IPS-18c (cell line): Measurements from ENCODE around the gene LEMD2.
A peak's percentile ranks its signal among the peaks of the same experiment; 100 is the strongest.

Experiments
- H3K4me3 ChIP-seq: 2 replicates; pipeline ENCODE4 v1.7.0; 2013; ENCODE audit warnings: low read depth, mild to moderate bottlenecking, low read length, moderate library complexity; ENCODE audit not compliant: insufficient read depth
- H3K9me3 ChIP-seq: one replicate; pipeline ENCODE4 v1.6.1; 2013; ENCODE audit warnings: mild to moderate bottlenecking, low read length, moderate library complexity; ENCODE audit not compliant: control insufficient read depth, insufficient read depth

LEMD2 gene

DNA sequence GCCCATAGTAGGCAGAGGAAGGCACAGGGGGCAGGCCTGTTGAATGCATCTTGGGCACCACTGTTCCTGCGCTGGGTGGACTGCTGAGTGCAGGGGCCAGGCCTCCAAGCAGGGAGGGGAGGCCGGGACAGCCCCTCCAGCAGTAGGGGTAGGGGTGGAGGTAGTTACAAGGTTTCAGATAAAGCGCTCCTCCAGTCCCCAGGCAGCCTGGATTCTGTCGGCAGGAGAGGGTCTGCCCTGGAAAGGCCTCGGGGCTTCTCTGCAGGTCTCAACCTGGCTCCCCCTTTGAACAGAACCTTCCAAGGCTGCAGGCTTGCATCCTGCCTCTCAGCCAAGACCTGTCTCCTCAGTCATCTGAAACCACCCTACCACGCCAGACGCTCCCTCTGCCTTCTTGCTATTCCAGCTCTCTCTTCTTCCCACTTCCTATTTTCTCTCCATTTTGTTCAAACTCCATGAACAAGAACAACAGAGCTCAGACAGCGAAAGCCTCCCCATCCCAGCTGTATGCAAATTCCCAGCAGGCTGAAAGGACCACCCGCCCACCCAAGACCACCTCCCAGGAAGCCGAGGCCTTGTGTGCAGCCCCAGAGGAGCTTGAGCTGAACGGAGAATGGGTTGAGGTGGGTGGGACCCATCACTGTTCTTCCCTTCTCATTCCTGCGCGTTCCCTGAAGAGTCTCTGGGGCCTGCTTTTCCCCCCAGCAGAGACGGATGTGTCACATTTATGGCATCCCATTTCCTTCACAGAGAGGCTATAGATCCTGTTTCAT lies 13.4 kb upstream of the LEMD2 start:
- Histone ChIP-seq H3K4me3 (no peak overlapping the region), H3K9me3 (no peaks in the 10 kb centered on the region)

DNA sequence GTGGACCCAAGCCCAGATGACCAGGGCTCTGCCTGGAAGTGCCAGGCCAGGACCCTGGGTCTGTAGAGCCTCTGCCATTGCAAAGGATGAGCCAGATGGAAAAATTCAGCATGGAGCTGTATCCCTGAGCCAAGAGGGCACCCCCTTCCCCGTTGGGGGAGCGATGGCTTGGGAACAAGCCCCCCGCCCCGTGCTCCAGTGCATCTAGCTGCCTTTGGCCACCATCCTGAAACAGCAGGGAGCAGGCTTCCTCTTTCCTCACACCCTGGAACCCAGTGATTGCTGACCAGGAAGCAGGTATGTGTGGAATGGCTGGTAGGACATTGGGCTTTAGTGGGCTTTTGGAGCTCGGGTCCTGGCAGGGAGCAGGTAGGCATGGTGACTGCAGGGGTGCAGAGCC lies 12.7 kb upstream of the LEMD2 start:
- H3K9me3 ChIP-seq, result no peaks in the 10 kb centered on the region

DNA sequence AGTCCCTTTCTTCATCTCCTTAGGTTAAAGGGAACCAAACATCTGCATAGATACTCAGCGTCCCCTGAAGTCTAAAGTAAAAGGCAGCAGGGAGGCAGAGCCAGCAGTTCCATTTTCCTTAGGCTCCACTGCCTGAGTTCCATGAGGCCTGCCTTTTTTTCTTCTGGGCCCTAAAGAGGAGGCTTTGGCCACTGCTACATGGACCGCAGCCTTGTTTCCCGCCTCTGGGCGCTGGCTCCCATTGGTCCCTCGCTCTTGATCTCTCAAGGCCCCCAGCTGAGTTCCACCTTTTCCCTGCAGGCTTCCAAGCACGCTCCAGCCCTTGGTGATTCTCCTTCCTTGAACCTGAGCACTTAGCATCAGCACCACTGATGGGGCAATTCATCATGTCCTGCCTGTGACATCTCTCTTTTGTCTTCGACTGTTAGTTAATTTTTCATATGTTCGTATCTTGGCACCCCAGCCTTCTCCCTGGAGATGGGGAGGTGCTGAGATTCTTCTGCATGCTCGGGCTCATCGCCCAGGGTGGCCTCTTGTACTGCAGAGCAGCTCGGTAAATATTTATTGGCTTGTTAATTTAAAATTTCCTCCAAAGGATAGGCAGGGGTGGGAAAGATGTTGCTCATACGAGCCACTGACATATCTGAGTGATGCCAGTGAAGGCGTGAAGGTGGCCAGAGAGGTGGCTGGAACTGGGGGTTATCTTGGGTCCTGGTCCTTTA lies 11.5 kb upstream of the LEMD2 start:
- Histone ChIP-seq H3K9me3 (no peaks in the 10 kb centered on the region), H3K4me3 (no peak overlapping the region)

More for the DNA sequence above, 12.7 kb upstream of the LEMD2 start:
- no peak overlapping the region for H3K4me3 ChIP-seq

DNA sequence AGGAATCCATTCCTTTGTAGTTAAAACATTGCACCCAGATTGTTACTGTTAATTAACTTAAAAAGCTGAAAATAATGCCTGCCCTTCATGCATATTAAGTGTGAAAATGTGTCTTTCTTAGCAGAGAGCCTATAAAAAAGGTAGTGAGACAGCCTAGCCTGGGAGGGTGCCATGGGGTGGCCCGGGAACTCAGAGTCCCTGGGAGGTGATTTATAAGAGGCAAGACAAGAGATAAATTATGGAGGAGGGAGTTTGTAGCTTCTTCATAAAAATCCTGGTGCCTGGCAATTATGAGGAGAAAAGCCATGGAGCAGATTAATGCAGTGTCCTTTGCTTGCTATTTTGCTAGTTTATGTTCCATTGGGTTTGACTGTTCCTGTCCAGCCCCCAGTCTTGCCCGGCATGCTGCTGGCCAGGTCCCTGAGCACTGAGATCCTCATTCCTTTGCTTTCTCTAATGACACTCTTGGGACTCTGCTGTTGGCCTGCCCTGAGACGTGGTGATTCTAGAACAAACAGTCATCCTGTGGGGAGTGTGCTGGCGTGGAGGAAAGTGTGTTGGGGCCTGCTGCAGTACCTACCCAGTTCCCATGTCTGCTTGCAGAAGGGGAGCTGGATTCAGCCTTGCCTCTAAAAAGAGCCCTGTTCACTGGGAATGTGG lies 10.7 kb upstream of the LEMD2 start:
- Histone ChIP-seq H3K9me3 (no peaks in the 10 kb centered on the region), H3K4me3 (no peak overlapping the region)

DNA sequence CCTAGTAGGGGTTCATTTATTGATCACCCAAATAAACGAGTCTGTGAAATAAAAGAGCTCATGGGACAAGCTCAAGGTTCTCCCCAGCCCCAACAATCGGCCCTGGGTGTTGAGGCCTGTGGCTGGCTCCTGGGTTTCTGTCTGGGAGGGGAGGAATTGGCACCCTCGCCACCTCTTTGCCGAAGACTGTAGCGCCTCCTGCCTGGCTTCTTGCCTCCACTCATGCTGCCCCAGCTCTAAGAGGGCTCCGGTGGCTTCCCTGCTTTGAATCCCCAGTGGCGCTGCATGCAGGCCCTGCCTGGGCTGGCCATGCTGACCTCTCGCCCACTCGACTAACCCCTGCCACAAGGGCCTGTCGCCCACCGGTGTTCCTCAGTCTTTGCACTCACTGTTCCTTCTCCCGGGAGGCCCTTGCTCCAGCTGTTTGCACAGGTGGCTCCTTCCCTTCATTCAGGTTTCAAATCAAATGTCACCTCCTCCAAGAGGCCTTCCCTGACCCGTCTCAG lies 9.5 kb upstream of the LEMD2 start:
- H3K4me3 ChIP-seq, result no peak overlapping the region
- peaks cover under 1% of the 10 kb centered on the region for H3K9me3 ChIP-seq

DNA sequence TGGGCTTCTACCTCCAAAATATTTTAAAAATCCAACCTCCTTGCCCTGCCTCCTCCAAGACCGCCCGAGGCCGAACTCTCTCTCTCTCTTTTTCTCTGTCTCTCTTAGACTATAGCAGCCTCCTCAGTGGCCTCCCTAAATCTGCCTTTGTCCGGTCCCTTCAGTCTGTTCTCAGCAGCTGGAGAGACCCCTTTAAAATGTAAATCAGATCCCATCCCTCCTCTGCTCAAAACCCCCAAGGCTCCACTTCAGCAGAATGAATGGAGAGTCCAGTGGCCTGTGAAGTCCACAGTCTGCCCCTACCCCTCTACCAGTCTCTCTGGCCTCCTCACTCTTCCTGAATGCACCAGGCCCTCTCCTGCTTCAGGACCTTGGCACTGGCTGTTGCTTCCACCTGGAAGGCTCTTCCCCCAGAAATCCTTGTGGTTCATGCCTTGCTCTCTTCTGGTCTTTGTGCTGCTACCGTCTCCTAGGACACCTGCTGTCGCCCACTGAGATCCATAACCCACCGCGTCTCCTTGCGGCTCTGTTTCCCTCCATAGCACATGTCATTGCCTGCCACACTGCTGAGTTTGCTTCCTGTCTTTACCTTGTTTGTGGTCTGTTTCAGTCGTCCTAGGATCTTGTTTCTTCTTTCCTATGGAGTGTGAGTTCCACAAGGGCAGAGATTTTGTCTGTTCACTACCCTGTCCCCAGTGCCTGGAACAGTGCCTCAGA lies 8.9 kb upstream of the LEMD2 start:
- H3K9me3 ChIP-seq, result peaks cover 2% of the 10 kb centered on the region
- no peak overlapping the region; the same call in 1 of the 2 replicates for H3K4me3 ChIP-seq

DNA sequence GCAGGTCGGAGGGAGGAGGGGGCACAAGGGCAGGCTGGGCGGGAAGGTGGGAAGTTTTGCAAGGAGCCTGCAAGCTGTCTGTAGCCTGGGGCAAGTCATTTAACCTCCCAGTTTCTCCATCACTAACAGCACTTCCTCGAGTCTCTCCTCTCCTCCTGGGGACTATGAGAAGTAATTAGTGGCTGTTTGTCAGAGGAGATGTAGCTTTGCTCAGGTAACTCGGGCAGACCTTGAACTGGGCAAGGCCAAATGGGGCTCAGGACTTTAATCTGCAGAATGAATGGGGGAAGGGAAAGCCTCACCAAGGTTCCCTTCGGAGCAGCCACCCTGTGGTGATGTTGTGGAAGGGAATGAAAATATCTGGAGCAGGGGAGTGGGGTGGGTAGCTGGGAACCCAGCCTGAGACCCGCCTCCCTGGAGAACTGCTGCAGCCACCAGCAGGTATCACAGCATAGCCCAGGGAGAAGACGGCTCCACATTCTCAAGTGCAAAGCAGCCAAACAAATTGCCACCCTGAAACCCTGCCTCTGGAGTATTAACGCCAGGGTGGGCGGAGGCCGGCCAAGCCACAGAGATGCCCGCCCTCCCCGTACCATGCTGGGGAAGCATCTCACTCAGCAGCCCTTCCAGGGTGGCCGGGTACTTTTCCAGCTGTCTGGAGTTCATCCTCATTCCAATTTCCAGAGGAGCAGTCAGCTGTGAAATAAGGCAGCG lies 6.1 kb upstream of the LEMD2 start:
- Histone ChIP-seq H3K4me3 (no peak overlapping the region), H3K9me3 (peaks cover 2% of the 10 kb centered on the region)

DNA sequence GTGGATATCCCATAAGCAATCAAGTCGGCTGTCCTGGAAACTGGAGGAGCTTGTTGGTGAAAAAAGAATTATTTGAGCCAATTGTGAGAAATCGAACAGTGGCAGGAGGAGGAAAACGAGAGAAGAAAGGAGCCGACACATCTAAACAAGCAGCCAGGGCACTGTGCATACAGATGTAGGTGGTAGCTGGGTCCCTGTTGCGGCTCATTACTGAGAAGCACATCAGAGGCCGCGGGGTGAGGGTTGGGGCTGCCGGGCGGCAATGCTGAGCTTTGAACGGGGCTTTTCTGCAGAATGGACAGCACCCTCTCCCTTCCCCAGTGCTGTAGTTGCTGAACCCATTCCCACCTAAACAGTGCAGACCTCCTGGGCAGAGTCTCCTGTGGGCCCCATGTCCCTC lies 4.1 kb upstream of the LEMD2 start:
- Histone ChIP-seq H3K9me3 (peaks cover 2% of the 10 kb centered on the region), H3K4me3 (no peak overlapping the region)

DNA sequence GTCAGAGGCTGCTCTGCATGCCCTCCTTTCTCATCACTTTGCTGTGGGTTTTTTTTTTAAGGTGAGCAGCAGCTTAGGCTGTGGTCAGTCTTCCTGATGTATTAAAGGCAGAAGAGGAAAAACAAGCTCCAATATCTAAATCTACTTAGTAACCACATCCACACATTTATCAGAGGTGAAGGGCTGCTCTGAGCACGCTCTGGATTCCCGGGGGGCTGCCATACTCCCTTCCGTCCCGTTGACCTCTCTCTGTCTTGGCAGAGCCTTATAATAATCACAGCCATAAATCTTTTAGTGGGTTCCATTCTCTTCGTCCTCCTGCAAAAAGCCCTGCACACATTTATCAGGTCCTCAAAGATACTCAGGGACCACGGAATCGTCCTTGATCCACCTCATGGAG lies 2.7 kb upstream of the LEMD2 start:
- no peak overlapping the region for H3K4me3 ChIP-seq
- H3K9me3 ChIP-seq, result peaks cover 2% of the 10 kb centered on the region

DNA sequence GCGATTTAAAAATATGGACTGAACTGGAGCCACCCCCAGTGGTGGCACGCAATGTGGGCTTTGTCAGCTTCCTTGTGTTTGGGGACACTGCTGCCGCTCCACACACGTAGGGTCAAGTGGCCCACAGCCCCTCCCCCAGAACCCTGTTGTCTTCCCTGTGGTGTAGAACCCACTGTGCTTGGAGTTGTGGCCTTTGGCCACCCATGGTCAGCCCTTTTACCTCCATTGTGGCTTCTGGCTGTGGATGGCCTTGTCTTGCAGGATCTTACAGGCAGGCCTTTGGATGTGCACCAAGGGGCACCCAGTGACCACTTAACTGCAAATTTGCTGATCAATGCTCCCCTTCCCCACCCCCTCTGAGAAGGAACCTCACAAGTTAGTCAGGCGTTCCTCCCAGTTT lies 2.0 kb upstream of the LEMD2 start:
- H3K4me3 ChIP-seq, result no peak overlapping the region
- H3K9me3 ChIP-seq, result peaks cover 2% of the 10 kb centered on the region

DNA sequence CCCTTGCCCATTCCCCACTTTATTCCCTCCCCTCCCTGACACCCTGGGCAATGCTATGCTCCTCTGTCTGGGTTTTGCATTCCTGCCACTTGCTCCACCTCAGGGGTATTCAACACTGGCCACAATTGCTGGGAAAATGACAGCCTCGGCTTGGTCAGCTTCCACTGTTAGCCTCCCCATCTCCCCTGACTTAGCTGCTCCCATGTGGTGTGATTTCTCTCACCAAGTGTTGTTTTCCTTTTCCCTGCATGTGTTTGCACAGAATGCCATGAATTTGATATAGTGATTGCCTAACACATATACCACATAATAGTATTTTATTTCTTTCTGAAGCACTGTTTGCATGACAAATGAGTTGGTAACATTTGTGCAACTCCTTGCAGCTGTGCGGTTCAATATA lies 1.4 kb upstream of the LEMD2 start:
- no peak overlapping the region for H3K4me3 ChIP-seq
- peaks cover 2% of the 10 kb centered on the region for H3K9me3 ChIP-seq

DNA sequence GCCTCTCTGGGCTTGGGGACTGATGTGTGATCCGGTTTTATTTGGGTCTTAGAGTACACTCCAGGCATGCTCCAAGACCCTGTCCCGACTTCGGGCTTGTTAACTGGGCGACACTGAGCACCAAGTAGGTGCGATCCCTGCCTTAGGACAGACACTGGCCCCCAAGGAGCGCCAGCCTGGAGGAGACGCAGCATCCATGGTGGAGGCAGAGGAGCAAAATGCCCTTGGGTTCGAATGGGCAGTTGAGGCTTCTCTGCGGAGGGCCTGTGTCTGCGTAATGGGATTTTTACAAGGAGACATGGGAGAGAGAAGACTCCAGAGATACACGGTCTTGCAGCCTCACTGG lies 593 bp upstream of the LEMD2 start:
- Histone ChIP-seq H3K9me3 (peaks cover 2% of the 10 kb centered on the region), H3K4me3 (peak overlapping the region; percentile 20; the same call in 1 of the 2 replicates)

DNA sequence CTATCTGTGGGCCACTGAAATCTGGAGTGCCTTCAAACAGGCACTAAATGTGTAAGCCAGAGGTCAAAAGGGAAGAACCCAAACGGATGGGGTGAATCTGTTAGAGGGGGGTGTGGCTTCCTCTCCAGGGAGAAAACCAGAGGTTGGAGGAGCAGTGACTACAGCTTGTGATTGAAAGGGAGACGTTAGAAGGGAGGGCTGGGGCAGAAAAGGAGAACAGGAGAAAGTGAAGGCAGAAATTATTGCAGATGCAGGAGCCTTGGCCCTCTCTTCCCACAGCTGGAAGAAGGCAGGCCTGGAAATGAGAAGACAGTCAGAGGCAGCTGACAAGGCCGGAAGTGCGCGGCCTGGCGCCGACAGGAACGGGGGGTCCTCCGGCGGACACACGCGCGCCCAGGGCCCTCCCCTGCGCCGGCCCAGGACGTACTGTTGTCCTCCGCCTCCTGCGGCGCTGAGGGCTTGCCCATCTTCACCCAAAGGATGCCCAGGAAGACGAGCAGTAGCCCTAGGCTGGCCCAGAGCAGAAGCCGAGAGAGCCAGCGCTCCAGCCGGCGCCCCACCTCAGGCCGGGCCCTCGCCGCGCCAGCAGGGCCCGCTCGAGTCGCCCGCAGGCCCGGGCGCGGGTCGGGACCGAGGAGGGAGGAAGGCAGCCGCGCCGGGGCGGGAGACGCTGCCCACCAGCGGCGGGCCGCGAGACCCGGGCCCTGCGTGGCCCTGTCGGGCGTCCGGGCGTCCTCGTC lies 806 bp downstream of the LEMD2 start:
- H3K4me3 ChIP-seq, result peak overlapping the region; percentile 85

DNA sequence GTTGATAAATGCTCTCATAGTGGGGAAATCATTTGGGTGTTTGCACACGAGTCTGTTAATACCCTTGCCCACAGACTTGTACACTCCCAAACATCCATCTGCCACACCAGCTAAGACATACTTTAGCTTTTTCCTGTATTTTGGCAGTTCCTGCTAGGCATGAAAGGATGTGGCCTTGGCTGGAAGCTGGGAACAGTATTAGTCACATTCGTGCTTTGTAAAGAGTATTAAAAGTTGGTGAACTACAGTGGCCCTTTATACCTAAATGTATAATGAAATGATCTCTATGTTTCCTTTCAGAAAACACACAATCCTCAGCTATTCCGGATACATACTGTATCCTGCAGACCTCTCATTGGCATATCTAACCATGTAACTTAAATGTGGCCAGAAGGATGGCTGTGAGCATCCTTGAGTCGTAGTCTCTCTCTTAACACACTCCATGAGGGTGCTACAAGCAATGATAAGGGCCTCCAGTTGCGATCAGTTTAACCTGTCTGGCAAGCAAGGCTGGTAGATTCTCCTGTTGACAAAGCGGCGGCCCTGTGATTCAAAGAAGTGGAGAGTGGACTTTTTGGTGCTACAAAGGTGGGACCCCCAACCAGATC lies 1.5 kb downstream of the LEMD2 start:
- Histone ChIP-seq H3K4me3 (peak overlapping the region; percentile 85), H3K9me3 (no peaks in the 10 kb centered on the region)

More for the DNA sequence above, 806 bp downstream of the LEMD2 start:
- no peaks in the 10 kb centered on the region for H3K9me3 ChIP-seq

DNA sequence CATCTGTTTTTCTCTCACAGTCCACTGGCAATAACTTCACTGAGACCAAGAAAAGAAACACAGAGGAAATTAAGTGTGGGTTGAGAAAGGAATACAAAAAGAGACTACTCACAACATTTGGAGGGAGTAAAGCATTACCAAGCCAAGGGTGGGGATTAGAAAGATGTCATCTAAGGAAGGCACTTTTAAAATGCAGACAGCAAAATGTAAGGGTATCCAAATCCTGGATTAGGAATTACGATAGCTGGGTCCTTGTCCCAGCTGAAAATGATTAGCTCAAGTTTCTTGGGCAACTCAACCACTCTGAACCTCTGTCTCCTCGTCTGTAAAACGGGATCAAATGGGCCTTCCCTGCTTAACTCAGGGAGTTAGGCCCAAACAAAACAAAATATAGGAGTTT lies 2.2 kb downstream of the LEMD2 start:
- no peaks in the 10 kb centered on the region for H3K9me3 ChIP-seq
- no peak overlapping the region for H3K4me3 ChIP-seq

DNA sequence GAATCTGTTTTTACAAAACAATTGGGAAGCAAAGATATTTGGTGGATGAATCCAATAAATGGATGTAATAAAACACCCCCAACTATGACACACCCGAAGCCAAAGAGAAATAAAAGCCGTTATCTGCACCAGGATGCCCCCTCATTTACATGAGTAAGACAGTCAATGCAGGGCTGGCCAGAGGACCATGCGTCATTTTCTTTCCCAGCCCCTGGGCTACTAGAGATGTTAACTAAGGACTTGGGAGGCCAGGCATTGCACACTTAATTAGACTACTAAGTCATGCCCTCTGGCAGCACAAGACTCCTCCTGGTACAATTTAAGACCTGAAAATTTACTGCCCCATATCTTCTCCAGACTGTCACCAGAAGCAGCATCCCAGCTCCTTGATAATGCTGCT lies 3.2 kb downstream of the LEMD2 start:
- H3K4me3 ChIP-seq, result no peak overlapping the region
- no peaks in the 10 kb centered on the region for H3K9me3 ChIP-seq
